Activated CD4-positive, CD25-positive, alpha-beta regulatory T cell (primary cell): ENCODE data around the gene HDLBP.

Experiments used
- DNase-seq, 4 experiments: peaks; one replicate each; lab custom pipeline; 2025; lab: John Stamatoyannopoulos, UW

The HDLBP gene, protein sequence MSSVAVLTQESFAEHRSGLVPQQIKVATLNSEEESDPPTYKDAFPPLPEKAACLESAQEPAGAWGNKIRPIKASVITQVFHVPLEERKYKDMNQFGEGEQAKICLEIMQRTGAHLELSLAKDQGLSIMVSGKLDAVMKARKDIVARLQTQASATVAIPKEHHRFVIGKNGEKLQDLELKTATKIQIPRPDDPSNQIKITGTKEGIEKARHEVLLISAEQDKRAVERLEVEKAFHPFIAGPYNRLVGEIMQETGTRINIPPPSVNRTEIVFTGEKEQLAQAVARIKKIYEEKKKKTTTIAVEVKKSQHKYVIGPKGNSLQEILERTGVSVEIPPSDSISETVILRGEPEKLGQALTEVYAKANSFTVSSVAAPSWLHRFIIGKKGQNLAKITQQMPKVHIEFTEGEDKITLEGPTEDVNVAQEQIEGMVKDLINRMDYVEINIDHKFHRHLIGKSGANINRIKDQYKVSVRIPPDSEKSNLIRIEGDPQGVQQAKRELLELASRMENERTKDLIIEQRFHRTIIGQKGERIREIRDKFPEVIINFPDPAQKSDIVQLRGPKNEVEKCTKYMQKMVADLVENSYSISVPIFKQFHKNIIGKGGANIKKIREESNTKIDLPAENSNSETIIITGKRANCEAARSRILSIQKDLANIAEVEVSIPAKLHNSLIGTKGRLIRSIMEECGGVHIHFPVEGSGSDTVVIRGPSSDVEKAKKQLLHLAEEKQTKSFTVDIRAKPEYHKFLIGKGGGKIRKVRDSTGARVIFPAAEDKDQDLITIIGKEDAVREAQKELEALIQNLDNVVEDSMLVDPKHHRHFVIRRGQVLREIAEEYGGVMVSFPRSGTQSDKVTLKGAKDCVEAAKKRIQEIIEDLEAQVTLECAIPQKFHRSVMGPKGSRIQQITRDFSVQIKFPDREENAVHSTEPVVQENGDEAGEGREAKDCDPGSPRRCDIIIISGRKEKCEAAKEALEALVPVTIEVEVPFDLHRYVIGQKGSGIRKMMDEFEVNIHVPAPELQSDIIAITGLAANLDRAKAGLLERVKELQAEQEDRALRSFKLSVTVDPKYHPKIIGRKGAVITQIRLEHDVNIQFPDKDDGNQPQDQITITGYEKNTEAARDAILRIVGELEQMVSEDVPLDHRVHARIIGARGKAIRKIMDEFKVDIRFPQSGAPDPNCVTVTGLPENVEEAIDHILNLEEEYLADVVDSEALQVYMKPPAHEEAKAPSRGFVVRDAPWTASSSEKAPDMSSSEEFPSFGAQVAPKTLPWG (N-terminal part only)

DNA sequence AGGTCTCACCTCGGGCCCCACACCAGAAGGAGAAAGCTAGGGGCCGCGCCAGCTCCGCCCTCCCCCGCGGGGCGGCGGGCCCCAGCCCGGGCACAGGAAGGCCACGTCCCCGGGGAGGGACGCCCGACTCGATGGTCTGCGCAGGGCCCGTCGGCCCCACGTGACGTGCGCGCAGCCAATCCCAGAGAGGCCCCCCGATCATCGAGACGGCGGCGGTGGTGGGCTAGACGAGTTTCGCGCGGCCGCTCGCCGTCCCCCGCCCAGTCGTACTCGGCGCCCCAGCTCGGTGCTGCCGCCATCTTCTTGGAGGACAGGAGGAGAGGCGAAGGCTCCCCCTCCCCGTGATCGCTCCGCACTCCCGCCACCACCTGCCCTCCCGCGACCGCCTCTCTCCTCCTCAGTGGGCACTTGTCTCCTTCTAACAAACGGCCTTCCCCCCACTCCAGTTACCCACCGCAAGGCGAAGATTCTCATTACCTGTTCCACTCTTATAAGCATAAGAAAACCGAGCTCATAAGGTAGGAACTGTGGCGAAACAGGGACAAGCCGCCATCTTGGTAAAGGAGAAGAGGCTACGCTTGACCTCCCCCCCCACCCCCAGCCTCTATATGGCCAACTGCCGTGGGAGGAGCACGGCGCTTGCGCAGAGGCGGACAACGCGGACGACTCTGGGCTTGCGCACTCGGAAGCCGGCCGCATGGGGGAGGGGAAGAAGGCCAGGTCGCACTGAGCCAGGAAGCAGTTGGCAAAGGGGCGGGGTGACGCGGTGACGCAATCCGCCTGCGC is at the start of gene HDLBP:
TSS of gene HDLBP (minus strand) at position 580 of the 786 bp plus-strand sequence. CDS start 48,803 bp downstream, outside the sequence.
- DNase-seq, result peak; percentile 100

DNA sequence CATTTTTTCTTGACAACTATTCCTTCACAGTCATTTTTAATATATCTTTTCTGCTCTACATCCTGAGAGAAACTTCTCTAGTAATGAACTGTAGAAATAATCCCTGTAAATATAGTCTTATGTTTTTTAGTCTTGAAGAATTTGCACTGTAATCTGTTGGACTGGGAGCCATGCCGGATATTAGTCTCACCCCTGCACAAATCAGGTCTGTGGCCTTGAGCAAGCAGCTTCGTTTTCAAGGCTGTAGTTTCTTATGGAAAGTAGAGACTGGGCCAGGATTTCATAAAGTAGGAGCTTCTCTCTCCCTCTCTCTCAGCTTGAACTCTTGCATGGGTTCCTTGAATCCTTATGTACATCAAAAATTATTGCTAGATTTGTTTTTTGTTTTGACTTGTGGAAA is 49.3 kb upstream of the HDLBP start:
- DNase-seq, result no peak

DNA sequence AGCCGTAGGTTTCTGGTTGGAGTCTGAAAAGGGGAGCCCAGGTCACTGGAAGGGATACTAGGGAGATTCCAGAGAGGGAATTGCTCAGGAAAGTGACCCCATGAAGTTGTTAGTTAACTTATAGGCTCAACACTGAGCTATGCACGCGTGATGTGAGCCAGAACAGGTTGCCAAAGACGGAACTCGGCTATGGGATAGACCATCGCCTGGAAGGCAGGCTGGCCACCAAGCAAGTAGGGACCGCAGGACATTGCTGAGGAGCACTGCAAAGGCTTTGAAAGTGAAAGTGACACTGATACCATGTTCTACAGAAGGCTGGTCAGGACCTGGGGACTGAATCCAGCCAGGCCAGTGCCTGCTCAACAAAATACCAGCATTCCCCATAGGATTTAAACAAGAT is 48.0 kb upstream of the HDLBP start:
- DNase-seq, result no peak

DNA sequence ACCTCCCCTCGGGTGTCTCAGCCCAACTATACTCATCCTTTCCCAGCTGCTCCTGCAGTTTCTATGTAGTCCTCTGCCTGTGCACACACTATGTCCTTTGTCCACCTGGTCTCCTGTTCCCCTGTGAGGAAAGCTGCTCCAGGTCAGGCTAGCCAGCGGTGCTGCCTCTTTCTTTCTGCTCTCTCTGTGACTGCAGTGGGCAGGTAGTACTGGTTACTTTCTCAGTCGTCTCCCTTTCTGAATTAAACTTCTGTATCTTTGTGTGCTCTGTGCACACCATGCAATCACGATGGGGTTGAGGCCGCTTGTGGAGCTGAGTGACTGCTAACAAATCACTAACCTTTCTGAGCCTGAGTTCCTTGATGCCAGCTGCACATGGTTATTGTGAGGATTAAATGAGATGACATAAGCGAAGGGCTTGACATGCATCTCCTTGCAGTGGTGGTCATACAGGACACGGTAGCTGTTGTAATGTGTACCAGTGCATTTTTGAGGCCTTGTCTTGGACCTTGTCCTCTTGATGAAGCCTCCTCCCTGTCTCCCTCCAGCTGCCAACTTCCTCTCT is 44.1 kb upstream of the HDLBP start:
- no peak for DNase-seq

DNA sequence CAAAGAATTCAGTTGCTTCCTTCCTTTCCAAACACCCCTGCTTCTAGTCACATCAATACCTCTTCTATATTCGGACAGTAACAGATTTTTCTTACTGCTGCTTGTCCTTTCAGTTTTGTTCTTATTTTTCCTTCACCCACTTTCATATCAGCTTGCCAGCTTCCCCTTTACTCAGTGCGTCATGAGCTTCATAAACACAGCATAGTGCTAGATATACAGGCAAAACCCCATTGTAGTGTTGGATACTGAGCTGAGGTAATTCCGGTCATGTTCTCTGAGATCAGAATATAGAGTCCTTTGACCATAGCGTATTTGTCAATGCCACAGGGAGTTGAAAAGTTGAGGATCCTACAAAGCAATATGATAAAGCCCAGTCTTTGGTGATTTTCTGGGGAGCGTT is 43.0 kb upstream of the HDLBP start:
- DNase-seq, result no peak

DNA sequence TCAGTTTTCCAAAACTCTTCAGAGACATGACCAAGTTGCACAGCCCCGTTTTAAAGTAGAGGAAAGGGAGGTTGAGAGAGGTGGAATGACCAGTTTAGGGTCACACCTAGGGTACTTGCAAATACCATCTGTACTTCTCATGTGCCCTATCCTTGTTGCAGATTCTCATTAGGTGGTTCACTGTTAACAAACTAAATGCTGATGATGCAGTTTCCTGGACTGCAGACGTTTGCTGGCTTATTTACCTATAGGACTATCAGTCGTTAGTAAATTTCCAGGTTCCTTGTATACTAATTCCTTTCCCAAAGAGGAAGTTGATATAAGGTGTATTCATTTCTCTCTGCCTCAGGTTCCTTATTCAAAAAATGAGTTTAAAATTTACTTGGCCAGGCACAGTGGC is 42.1 kb upstream of the HDLBP start:
- no peak for DNase-seq

DNA sequence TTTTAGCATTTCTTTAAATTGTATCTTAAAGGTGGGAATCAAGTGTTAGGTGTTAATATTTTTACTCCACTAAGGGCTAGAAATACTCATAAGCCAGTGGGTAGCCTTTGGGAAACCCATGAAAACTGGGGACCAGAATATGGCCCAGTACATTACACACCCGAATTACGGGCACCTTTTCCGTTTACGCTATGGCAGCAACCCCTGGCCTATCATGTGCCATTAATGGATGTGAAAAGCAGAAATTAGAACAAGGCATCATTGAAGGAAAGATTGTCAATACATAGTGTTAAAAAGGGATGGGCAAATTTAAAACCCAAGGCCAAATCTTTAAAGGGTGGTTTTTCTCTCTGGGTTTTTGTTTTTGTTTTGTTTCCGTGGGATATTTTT is 41.4 kb upstream of the HDLBP start:
- no peak for DNase-seq

DNA sequence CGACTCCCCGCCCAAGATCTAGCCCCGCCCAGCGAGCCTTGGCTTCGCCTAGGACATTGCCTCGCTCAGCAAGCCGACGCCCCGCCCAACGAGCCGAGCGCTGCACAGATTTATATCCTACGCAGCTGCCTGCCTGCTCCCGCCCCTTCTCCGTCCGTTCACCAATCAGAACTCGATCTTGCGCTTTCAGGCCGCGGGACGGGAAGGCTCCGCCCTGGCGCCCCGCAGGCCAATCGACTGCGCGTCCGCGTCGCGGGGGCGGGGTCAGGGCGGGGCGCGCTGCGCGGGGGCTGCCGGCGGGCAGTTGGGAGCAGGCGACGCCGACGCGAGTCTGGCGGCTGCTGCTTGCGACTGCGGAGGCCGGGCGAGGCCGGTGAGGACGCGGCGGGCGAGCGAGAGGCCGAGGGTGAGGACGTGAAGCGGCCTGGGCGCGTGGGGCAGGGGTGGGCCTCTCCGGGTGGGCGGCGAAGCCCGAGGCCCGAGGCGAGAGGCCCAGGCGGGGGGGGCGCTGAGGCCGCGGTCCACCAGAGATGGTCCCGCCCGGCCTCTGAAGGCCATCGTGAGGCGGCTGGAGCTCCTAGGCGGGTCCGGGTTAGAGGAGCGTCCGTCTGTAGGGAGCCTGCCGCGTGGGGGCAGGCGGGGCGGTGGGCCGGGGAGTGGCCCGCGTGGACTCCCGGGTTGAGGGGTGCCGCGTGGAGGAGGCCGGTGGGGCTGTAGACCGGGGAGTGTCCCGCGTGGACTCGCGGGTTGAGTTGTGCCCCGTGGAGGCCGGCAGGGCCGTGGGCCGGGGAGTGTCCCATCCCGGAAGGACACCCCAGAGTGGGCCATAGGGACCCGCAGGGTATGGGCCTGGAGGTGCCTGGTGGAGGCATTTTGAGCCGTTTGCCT is 40.8 kb upstream of the HDLBP start, which contains the start of gene FARP2:
TSS of gene FARP2 (plus strand) at position 303 of the 888 bp plus-strand sequence. CDS start 16,823 bp downstream, outside the sequence.
- peak; percentile 92 to 96 (median 96) for DNase-seq

DNA sequence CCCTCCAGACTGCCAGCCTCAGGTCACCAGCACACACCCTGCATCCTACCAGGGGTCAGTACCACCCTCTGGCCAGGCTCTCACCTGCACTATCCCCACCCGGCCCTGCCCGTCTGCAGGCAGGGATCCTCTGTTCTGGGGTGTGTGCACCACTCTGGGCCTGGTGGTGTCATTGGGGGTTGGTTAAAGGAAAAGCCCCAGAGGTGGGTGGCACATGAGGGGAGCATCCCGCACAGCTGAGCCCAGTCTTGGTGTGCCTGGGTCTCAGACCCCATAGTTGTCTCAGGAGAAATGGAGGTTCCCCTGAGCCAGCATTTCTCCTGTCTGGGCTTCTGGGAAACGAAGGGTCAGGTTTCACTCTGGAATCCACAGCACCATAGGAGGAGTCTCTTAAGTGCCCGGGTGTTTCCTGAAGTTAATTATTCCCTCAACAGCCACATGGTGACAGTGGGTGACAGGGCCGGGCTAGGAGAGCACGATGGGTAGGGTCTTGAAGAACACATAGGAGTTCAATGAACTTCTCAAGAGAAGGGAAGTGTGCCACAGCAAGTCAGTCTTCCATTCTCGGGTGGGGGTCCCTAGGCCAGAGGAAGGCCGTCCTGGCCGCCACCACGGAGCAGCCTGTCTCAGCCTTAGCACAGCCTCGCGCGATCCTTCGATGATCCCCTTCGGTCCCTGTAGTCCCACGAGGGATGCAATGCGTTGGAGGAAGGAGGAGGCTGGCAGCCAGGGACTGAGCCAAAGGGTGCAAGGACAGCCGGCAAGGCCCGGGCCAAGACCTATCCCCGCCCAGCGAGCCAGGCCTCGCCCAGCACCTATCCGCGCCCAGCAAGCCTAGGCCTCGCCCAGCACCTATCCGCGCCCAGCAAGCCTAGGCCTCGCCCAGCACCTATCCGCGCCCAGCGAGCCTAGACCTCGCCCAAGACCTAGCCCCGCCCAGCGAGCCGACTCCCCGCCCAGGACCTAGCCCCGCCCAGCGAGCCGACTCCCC is 39.5 kb upstream of the HDLBP start:
- DNase-seq, result peak; percentile 35 to 69 (median 54)

DNA sequence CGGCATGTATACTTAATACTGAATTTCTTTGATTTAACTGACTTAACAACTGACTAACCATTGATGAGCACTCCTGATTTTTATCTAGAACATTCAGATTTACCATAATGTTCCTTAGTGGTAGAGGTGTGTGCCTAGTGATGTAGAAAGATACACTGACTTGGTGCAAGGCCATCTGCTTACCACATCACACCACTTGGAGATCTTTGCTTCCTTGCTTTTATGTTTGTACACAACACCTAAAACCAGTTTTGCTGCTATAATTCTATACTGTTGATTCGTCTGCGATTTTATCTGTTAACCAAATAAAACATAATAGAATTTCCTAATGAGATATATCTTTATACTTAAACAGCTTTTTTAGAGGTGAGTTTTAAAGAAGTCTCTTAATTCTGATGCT is 36.8 kb upstream of the HDLBP start:
- DNase-seq, result no peak

DNA sequence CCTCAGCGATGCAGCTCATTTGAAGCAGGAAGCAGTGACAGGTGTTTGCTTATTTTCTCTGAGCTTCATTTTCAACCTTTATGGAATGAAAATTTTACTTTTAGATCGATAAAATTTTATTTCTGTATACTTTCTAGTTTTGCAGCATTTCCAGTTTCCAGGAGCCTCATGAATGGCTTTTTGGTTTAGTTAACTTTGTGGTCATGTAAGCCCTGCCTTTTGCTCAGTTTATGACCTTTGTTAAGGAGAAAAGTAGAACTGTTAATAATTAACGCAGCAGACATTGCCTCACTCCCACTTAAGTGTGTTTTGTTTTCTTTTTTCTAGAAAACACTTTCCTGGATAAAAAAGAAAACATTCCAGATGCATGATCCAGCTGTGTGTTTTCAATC is 36.2 kb upstream of the HDLBP start:
- no peak for DNase-seq

DNA sequence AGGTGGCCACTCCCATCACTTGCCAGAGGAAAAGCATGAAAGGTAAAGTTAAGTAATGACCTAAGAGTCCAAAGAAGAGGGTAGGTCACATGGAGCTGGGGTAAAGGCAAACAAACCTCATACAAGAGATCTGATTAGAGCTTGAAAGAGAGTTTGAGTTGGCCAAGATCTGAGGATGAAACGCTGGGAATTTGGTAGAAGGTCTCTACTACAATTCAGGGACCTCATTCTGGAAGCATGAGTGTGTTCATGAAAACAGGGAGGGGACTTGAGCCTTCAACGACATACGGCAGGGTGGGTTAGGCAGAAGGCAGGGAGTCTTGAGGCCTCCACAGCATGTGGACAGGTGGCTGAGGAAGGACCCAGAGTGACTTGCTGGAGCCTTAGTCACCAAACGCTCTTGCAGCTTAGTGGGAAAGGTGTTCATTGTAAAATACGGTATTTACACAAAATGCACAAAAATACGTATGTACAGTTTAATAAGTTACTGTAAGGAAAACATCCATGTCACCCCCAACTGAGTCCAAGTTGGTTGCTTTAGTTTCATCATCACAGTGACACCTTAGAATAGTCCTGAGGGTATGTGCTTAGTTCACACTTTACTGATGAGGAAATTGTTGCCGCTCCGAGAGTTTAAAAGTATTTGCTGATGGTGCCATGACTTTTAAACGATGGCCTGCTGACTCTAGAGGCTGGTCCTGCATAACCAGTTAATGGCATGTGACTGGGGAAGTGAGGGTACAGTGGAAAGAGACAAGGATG is 35.6 kb upstream of the HDLBP start:
- DNase-seq, result no peak

DNA sequence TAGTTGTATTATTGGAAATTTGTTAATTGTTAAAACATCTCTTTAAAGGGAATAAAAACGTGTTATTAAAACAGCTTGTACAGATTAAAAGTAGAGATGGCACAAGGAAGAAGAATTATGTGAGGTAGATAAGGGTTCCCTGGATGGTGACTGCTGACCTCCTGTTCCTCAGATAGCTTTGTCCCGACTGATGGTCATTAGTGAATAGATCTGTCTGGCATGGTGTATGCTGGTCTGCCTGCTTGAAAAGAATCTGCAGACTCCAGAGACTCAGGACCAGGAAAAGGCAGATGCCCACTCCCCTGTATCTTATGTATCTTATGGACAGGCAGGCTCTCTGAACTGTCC is 35.0 kb upstream of the HDLBP start:
- no peak for DNase-seq

DNA sequence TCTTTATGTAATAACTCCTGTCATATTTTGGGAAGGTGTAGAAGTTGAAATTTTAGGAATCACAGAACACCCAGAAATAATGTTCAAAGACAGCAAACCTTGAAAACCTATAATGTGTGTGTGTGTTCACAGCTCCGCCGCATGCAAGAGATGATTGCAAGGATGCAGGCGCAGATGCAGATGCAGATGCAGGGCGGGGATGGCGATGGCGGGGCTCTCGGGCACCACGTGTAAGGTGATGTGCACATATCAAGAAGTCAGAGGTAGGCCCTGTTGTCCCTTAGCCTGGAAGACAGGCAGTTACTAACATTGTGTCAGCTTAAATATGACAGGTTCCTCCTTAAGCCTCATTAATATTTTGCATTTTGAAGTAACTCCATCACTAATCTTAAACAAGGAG is 34.5 kb upstream of the HDLBP start:
- DNase-seq, result no peak

DNA sequence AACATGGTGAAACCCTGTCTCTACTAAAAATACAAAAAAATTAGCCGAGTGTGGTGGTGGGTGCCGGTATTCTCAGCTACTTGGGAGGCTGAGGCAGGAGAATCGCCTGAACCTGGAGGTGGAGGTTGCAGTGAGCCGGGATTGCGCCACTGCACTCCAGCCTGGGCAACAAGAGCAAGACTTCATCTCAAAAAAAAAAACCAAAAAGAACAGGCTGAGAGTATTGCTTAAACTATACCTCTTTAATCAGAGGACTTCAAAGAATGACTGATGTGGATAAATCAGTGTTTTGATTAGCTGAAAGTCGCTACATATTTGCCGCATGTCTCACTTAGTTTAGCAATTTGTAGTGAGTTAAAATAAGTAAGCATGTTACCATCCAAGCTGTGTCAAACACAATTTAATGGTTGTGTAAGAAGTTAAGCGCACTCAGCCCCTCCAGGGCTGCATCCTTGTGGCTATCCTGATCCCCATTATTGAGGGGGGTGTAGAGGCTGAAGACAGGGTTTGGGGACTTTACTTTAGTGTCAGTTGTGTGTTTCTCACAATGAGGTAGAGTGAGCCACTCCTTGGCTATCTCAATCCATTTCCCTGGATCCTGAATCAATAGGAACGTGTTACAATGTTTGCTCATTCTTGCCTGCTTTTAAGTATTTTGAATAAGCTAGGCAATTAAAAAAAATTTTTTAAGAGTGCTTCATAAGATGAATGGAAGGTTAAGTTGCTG is 29.6 kb upstream of the HDLBP start:
- DNase-seq, result no peak

DNA sequence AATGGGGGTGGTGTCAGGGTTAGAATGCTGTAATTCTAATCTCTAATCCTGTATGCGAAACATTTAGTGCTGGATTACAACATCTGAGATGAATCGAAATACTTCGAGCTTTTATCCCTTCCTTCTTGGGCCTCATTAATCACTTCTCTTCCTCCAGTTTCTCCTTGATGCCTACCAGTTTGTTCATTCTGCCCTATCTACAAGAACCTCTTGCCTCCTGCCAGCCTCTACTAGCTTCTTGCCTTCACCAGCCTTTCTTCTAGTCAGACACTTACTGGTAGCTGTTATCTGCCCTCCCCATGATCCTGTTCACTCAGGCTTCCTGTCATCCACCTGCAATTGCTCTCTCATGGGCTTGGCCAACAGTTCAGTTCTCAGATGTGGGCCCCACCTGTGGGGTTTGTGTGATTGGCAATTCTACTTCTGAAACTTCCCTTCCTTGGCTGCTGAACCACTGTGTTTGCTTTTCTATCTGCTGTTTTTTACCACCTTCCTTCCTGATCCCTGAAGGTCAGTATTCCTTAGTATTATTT is 25.2 kb upstream of the HDLBP start:
- DNase-seq, result no peak
